GM12878 (cell line): Measurements from ENCODE around the gene PIGL. TPM values are rescaled to one million over a fixed set of nuclear protein-coding genes. Genes with fewer than 3 reads are reported as not detected.
A peak's percentile ranks its signal among the peaks of the same experiment; 100 is the strongest.

Source experiments
- CBFB ChIP-seq: IDR thresholded peaks from 2 replicates; pipeline ENCODE4 v1.6.1; 2016; ENCODE audit warnings: antibody characterized with exemption, low read depth
- CEBPZ ChIP-seq: fragments of 150-350 bp; IDR thresholded peaks from 2 replicates; pipeline ENCODE4 v1.6.1; 2016; ENCODE audit warnings: low read depth, low read length
- CHD1 ChIP-seq: IDR thresholded peaks from 2 replicates; pipeline ENCODE4 v1.6.1; 2012; ENCODE audit warnings: low read depth, low read length, improper control_type of control experiment
- CHD2 ChIP-seq: IDR thresholded peaks from 2 replicates; pipeline ENCODE4 v1.6.1; 2011; ENCODE audit warnings: low read depth, low read length, improper control_type of control experiment, borderline replicate concordance
- EED ChIP-seq: sonication (generic); IDR thresholded peaks from 2 replicates; pipeline ENCODE4 v1.6.1; 2016; ENCODE audit warnings: antibody characterized with exemption, low read depth
- ELK1 ChIP-seq: IDR thresholded peaks from 2 replicates; pipeline ENCODE4 v1.6.1; 2012; ENCODE audit warnings: low read depth, low read length, improper control_type of control experiment
- ESRRA ChIP-seq: IDR thresholded peaks from 2 replicates; pipeline ENCODE4 v1.6.1; 2012; ENCODE audit warnings: mild to moderate bottlenecking, low read length, improper control_type of control experiment
- KLF5 ChIP-seq: fragments of 450-650 bp; IDR thresholded peaks from 2 replicates; pipeline ENCODE4 v1.6.1; 2014; ENCODE audit warnings: mild to moderate bottlenecking; ENCODE audit not compliant: partially characterized antibody
- MTA2 ChIP-seq: fragments of 450-650 bp; IDR thresholded peaks from 2 replicates; pipeline ENCODE4 v1.6.1; 2016; ENCODE audit warnings: low read depth, mild to moderate bottlenecking, moderate library complexity
- MTA3 ChIP-seq: IDR thresholded peaks from 2 replicates; pipeline ENCODE4 v1.6.1; 2012; ENCODE audit warnings: low read length, inconsistent platforms, borderline replicate concordance
- NBN ChIP-seq: fragments of 450-650 bp; IDR thresholded peaks from 2 replicates; pipeline ENCODE4 v1.6.1; 2016
- NFXL1 ChIP-seq: fragments of 450-650 bp; IDR thresholded peaks from 2 replicates; pipeline ENCODE4 v1.6.1; 2017; ENCODE audit warnings: antibody characterized with exemption, mild to moderate bottlenecking, borderline replicate concordance
- NFYB ChIP-seq: IDR thresholded peaks from 2 replicates; pipeline ENCODE4 v1.6.1; 2011; ENCODE audit warnings: low read depth, mild to moderate bottlenecking, low read length, improper control_type of control experiment, moderate library complexity; ENCODE audit not compliant: insufficient read depth
- NR2C1 ChIP-seq: fragments of 450-650 bp; IDR thresholded peaks from 2 replicates; pipeline ENCODE4 v1.6.1; 2017; ENCODE audit warnings: antibody characterized with exemption, mild to moderate bottlenecking, moderate library complexity
- NR2F1 ChIP-seq: fragments of 450-650 bp; conservative IDR thresholded peaks from 2 replicates; pipeline ENCODE4 v1.6.1; 2017; ENCODE audit warnings: mild to moderate bottlenecking
- PAX5 ChIP-seq: IDR thresholded peaks from 2 replicates; pipeline ENCODE4 v1.6.1; 2011; ENCODE audit warnings: low read depth, low read length, borderline replicate concordance
- PAX8 ChIP-seq: fragments of 450-650 bp; IDR thresholded peaks from 2 replicates; pipeline ENCODE4 v1.6.1; 2017; ENCODE audit warnings: mild to moderate bottlenecking, moderate library complexity
- POLR2AphosphoS2 ChIP-seq: IDR thresholded peaks from 2 replicates; pipeline ENCODE4 v1.6.1; 2011; ENCODE audit warnings: low read depth, mild to moderate bottlenecking, low read length, improper control_type of control experiment, moderate library complexity
- POLR2AphosphoS5 ChIP-seq: IDR thresholded peaks from 2 replicates; pipeline ENCODE4 v1.6.1; 2011; ENCODE audit warnings: mild to moderate bottlenecking, low read length, inconsistent platforms
- RELA ChIP-seq: fragments of 450-650 bp; IDR thresholded peaks from 2 replicates; pipeline ENCODE4 v1.8.0; 2014; ENCODE audit warnings: borderline replicate concordance; ENCODE audit not compliant: partially characterized antibody
- SIN3A ChIP-seq: IDR thresholded peaks from 2 replicates; pipeline ENCODE4 v1.6.1; 2012; ENCODE audit warnings: low read depth, low read length, improper control_type of control experiment
- SIX5 ChIP-seq: IDR thresholded peaks from 2 replicates; pipeline ENCODE4 v1.6.1; 2011; ENCODE audit warnings: mild to moderate bottlenecking, low read depth, low read length, moderate library complexity; ENCODE audit not compliant: severe bottlenecking
- SMARCA5 ChIP-seq: fragments of 450-650 bp; IDR thresholded peaks from 2 replicates; pipeline ENCODE4 v1.6.1; 2017; ENCODE audit warnings: mild to moderate bottlenecking
- ZNF687 ChIP-seq: fragments of 450-650 bp; IDR thresholded peaks from 2 replicates; pipeline ENCODE4 v1.6.1; 2017; ENCODE audit warnings: mild to moderate bottlenecking, moderate library complexity
- polyA plus RNA-seq, 11 experiments: library from polyadenylated mRNA; depleted of rRNA in 4 of 11; unstranded in 6 of 11; stranded (reverse) in 5 of 11; fragments of >200 nt; fragmentation: Nextera tagmentation in 4 of 11; fragmentation: Illumina TruSeq in 1 of 11; extraction: Ambion mirVana in 4 of 11; extraction: Trizol in 1 of 11; gene quantifications; 1 replicate in 1 of 11; 2 replicates in 10 of 11; pipeline versions ENCODE4 v1.2.1 to v1.2.3, GENCODE V29; 2011 to 2016; ENCODE audit warnings: inconsistent platforms in 2 of 11, missing spikeins in 2 of 11, low read depth in 1 of 11
- total RNA-seq, 4 experiments: library from RNA; depleted of rRNA in 3 of 4; stranded (reverse); fragments of >200 nt in 3 of 4; fragmentation: Illumina TruSeq in 1 of 4; extraction: Trizol in 1 of 4; gene quantifications; 2 replicates each; pipeline versions ENCODE4 v1.2.1 to v1.2.3, GENCODE V29; 2013 to 2021

Gene PIGL
- total and polyA plus RNA-seq, 10 of the 15 experiments (the other 5 are each of a cell fraction or from before 2014, with no cell fraction given), result 25.9 to 52.5 (median 30.2) TPM

- TF ChIP-seq CEBPZ (no peak), POLR2AphosphoS5 (peak; percentile 97), POLR2AphosphoS2 (peak; percentile 93), CHD1 (no peak), ELK1 (peak; percentile 74), PAX8 (no peak), ZNF687 (peak; percentile 97), NR2F1 (peak; percentile 55; the same call in 1 of the 2 replicates), MTA2 (peak; percentile 49; the same call in 1 of the 2 replicates), RELA (peak; percentile 87), SIX5 (peak; percentile 72), NBN (peak; percentile 86), EED (peak; percentile 73), SMARCA5 (peak; percentile 89), NFYB (no peak), PAX5 (peak; percentile 59; the same call in 1 of the 2 replicates), NFXL1 (no peak), SIN3A (peak; percentile 43; the same call in 1 of the 2 replicates), CHD2 (peak; percentile 81), ESRRA (no peak), MTA3 (peak; percentile 50; the same call in 1 of the 2 replicates), CBFB (peak; percentile 87), KLF5 (peak; percentile 47), NR2C1 (peak; percentile 94)
These were observed at the start of gene PIGL (continued) for GRCh38 chr17:16217002-16217635.
